Neutrophil (primary cell): ENCODE data around the gene KCTD16.

Experiments used
- H3K27ac ChIP-seq: fragments of 200-600 bp; sonication (generic); 2 replicates; pipeline ENCODE4 v1.5.1; 2016; ENCODE audit warnings: mild to moderate bottlenecking, moderate library complexity
- H3K27me3 ChIP-seq: fragments of 200-600 bp; sonication (generic); 2 replicates; pipeline ENCODE4 v1.6.0; 2016; ENCODE audit warnings: mild to moderate bottlenecking
- H3K36me3 ChIP-seq: fragments of 200-600 bp; sonication (generic); 2 replicates; pipeline ENCODE4 v1.5.1; 2017
- H3K4me1 ChIP-seq, 2 experiments: fragments of 200-600 bp in 1 of 2; sonication (generic) in 1 of 2; 1 replicate in 1 of 2; 2 replicates in 1 of 2; pipeline versions ENCODE4 v1.5.1 to v1.6.1; 2013 to 2016; ENCODE audit warnings: low read depth in 1 of 2, low read length in 1 of 2, mild to moderate bottlenecking in 1 of 2, moderate library complexity in 1 of 2; ENCODE audit not compliant: control insufficient read depth in 1 of 2, insufficient read depth in 1 of 2
- H3K4me3 ChIP-seq, 2 experiments: fragments of 200-600 bp in 1 of 2; sonication (generic) in 1 of 2; 1 replicate in 1 of 2; 2 replicates in 1 of 2; pipeline ENCODE4 v1.5.1; 2013 to 2016; ENCODE audit warnings: low read depth in 1 of 2, low read length in 1 of 2, mild to moderate bottlenecking in 1 of 2, moderate library complexity in 1 of 2
- H3K9me3 ChIP-seq: fragments of 200-600 bp; sonication (generic); 2 replicates; pipeline ENCODE4 v1.5.1; 2016
- TF ChIP-seq, protein P1 (sequence below): fragments of 200-600 bp; sonication (generic); IDR thresholded peaks from 2 replicates; pipeline ENCODE4 v1.5.1; 2016; ENCODE audit warnings: antibody characterized with exemption

KCTD16 gene

DNA sequence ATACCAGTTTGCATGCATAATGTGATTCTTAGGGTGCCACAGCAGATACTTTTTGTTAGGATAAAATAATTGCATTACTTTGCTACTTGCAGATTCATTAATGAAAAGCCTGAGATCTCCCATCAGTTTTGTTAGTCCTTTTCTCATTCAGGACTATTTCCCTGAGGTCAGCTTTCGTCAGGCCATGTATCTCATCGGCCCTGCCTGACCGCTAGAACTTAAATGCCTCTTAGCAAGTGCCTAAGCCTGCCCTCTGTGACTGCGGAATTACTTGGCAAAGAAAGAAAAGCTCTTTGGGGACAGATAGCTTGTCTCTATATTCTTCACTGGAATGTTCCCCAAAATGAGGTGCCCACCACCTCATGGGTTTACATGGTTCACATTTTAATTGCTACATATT is 147.8 kb downstream of the KCTD16 start:
- Histone ChIP-seq H3K27ac (no peak overlapping the region), H3K27me3 (no peaks in the 10 kb centered on the region), H3K9me3 (no peaks in the 10 kb centered on the region), H3K4me3 (no peak overlapping the region), H3K36me3 (no peaks in the 10 kb centered on the region), H3K4me1 (no peaks in the 10 kb centered on the region)
- TF ChIP-seq, protein P1, sequence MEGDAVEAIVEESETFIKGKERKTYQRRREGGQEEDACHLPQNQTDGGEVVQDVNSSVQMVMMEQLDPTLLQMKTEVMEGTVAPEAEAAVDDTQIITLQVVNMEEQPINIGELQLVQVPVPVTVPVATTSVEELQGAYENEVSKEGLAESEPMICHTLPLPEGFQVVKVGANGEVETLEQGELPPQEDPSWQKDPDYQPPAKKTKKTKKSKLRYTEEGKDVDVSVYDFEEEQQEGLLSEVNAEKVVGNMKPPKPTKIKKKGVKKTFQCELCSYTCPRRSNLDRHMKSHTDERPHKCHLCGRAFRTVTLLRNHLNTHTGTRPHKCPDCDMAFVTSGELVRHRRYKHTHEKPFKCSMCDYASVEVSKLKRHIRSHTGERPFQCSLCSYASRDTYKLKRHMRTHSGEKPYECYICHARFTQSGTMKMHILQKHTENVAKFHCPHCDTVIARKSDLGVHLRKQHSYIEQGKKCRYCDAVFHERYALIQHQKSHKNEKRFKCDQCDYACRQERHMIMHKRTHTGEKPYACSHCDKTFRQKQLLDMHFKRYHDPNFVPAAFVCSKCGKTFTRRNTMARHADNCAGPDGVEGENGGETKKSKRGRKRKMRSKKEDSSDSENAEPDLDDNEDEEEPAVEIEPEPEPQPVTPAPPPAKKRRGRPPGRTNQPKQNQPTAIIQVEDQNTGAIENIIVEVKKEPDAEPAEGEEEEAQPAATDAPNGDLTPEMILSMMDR = no peak

DNA sequence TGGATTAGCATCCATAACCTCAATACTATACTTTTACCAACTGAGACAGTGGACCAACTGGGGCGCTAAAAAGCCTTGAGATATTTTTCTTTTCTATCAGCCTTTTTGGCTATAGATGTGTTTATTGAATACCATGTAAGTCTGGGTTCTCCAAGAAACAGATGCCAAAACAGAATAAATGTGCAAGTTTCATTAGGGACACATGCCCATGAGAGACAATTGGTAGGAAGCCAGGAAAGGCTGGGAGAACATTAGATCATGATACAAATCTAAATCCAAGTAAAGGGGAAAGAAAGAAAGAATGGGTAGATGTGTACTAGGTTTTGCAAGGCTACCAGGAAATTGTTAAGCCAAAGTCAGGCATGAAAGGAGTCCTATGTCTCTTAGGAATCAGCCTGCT is 152.5 kb downstream of the KCTD16 start:
- Histone ChIP-seq H3K27ac (no peak overlapping the region), H3K27me3 (no peaks in the 10 kb centered on the region), H3K4me1 (no peaks in the 10 kb centered on the region), H3K4me3 (no peak overlapping the region), H3K36me3 (no peaks in the 10 kb centered on the region), H3K9me3 (no peaks in the 10 kb centered on the region)
- TF ChIP-seq, protein P1 = no peak

DNA sequence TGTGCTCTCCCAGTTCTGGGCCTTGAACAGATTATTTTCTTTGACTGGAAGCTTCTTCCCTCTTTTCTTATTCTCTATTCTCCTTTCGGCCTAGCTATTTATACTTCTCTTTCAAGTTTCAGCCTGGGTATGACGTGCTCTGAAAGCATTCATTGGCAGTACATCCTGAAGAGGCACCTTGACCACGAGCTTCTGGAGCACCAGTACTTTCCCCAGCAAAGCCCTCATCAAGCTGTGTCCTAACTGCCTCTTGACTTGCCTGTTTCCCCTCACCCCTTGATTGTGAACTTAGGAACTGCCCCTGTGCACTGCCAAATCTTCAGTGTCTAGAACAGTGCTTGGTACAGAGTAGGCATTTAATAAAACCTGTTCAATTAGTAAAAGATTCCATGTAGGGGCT is 154.9 kb downstream of the KCTD16 start:
- Histone ChIP-seq H3K9me3 (no peaks in the 10 kb centered on the region), H3K4me1 (no peaks in the 10 kb centered on the region), H3K27me3 (no peaks in the 10 kb centered on the region), H3K36me3 (no peaks in the 10 kb centered on the region), H3K4me3 (no peak overlapping the region), H3K27ac (no peak overlapping the region)
- TF ChIP-seq, protein P1 = no peak

DNA sequence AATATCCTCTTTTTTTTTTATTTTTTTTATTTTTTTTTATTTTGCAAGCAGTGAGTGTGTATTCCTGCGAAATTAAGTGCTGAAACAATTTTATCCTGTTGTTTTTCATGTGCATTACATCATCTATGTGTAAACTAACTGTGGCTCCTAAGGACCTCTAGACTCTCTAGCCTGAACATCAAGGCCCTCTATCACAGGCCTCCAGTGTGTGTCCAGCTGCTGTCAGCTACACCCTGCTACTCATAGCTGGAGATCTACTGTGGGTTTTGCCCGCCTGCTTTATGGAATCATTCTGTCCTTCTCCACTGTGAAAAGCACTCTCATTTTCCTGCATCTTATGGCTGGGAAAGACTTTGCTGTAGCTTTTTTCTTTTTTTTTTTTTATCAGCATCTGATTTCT is 157.8 kb downstream of the KCTD16 start:
- Histone ChIP-seq H3K4me1 (no peaks in the 10 kb centered on the region), H3K27ac (no peak overlapping the region), H3K36me3 (no peaks in the 10 kb centered on the region), H3K4me3 (no peak overlapping the region), H3K9me3 (no peaks in the 10 kb centered on the region), H3K27me3 (no peaks in the 10 kb centered on the region)
- TF ChIP-seq, protein P1 = no peak

DNA sequence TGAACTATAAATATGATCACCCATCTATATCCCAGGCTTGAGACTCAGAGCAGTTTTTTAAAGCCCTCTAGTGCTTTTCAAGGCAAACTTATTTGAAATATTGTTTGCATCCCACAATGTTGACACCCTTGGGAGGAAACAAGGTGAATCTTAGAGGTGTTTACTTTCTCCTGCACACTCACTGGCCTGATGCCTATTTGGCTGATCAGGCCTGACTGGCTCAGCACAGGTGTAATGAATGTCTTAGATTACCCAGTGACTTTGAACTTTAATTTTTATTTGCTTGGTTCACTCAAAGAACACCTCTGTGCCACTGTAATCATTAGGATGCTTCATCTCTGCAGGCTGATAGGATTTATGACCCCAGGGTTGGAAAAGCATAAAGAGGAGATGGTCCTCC is 158.3 kb downstream of the KCTD16 start:
- TF ChIP-seq, protein P1 = no peak
- Histone ChIP-seq H3K4me1 (no peaks in the 10 kb centered on the region), H3K27ac (no peak overlapping the region), H3K36me3 (no peaks in the 10 kb centered on the region), H3K27me3 (no peaks in the 10 kb centered on the region), H3K9me3 (no peaks in the 10 kb centered on the region), H3K4me3 (no peak overlapping the region)

DNA sequence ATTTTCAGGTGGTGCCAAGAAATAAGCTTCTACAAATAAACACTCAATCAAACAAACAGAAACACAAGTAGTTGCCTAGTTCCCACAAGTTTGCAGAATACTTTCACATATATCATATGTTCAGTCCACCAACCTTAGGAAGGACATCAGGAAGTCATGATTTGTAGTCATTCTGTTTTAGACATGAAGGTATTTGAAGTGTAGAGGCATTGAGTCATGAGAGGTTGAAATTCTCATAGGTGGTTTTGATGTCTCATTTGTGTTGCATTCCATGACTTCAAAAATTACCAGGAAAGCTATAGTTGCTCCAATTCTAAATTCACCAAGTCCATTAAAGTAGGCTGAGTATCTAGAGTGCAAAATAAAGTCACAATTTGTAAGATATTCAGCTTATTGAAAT is 159.0 kb downstream of the KCTD16 start:
- Histone ChIP-seq H3K27me3 (no peaks in the 10 kb centered on the region), H3K4me3 (no peak overlapping the region), H3K36me3 (no peaks in the 10 kb centered on the region), H3K9me3 (no peaks in the 10 kb centered on the region), H3K27ac (no peak overlapping the region), H3K4me1 (no peaks in the 10 kb centered on the region)
- TF ChIP-seq, protein P1 = no peak
